ENCODE data around the gene GNAZ. TPM values are rescaled to one million over a fixed set of nuclear protein-coding genes. Genes with fewer than 3 reads are reported as not detected.
"Not testable (repeated sequence)": the region's sequence is repeated elsewhere in the genome, so short reads cannot be mapped to it uniquely, and the experiment has no call there.

Gene GNAZ
- total RNA-seq (1 to 10 TPM in 4 of 5 donors, under 1 TPM in 1; 0.70 to 1.4 (median 1.3) TPM), total RNA-seq (0.13 to 4.0 (median 0.96) reads per million in 29 experiments)
- total RNA-seq (2013): 0.96 TPM

DNA sequence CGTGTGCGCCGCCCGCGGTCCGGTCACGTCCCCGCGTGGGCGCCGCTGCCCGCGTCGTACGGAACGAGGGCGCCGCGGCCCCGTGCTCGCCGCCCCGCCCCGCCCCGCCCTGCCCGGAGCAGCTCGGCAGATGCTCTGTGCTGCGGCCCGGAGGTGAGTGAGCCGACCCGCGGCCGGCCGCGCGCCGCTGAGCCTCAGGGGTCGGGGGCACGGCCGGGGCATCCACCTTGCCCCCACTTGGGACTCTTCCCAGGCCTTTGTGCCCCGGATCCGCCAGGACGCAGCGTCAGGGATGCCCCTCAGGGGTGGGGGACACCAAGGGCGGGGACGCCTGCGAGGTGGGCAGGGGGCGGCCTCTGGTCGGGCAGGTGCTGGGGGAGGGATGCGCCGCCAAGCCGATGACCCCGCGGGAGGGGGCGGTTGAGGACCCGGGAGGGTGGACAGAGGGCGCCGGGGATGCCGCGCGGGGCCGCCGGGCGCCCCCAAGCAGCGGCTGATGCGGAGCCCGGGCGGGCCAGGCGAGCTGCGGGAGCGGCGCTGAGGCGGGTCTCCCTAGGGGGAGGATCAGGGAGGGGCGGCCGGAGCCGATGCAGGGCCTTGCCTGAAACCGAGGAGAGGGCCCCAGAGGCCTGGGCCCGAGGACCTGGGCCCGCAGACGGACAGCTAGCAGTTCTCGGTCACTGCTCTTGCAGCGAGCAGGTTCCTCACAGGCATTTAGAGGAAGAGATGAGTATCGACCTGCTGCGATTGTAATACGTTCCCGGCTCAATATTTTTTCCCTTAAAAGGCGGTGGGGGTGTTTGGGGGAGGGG, at the start of gene GNAZ:
TSS of gene GNAZ (plus strand) at position 102 of the 812 bp plus-strand sequence. CDS start 25,177 bp downstream, outside the sequence.
- Histone ChIP-seq H3K9me3 (no peaks in the 10 kb centered on the region), H3K27me3 (replicated peaks in 1 of 2; ENCODE audit: control insufficient read depth in 2 of 2, extremely low read depth in 1 of 2, insufficient read depth in 2 of 2, low read length in 1 of 2) (peaks cover 3 to 44% of the 10 kb centered on the region in 2 experiments), H3K36me3 (ENCODE audit: control insufficient read depth in 2 of 2, extremely low read depth in 1 of 2, insufficient read depth in 1 of 2, low read length in 1 of 2) (no peaks in the 10 kb centered on the region), H3K4me1 (ENCODE audit: control insufficient read depth in 1 of 2, extremely low read depth in 1 of 2, insufficient read depth in 2 of 2, low read length in 2 of 2) (peaks cover 0 to 17% of the 10 kb centered on the region in 2 experiments), H3K27ac (ENCODE audit: low read length) (peak within 1 kb of the TSS; percentile 16), H3K4me3 (ENCODE audit: control insufficient read depth in 1 of 2, extremely low read depth in 1 of 2, low read length in 1 of 2) (peak within 1 kb of the TSS; percentile 46 to 53)
- DNase-seq (peak in 13 of 35 experiments; percentile 9 to 30 (median 12)), ATAC-seq (replicated peaks in 1 of 4) (peak; percentile 47 to 66 (median 58))
- Mint-ChIP-seq H3K36me3 (no peaks in the 10 kb centered on the region), H3K4me1 (peaks cover 15 to 32% (median 21%) of the 10 kb centered on the region in 3 donors), H3K27me3 (peaks cover 4 to 7% of the 10 kb centered on the region in 2 donors), H3K27ac (peak within 1 kb of the TSS in 1 of 2 donors; percentile 69), H3K9me3 (no peaks in the 10 kb centered on the region), H3K4me3 (peak within 1 kb of the TSS; percentile 81 to 84 (median 82))
- WGBS (ENCODE audit: insufficient coverage): under 1% methylated on average over 70 of the region's 87 CpGs
- POLR2A ChIA-PET: interaction anchor here (0.5 to 1.0 kb wide), 3 partner anchors 71 to 678 kb away, joined by 4 to 14 read pairs (median 6); partner anchors contain the start of gene RSPH14 (in 1 of the 2)
- CTCF ChIA-PET: interaction anchor here (0.6 to 1.0 kb wide), 4 partner anchors 45 to 200 kb away, joined by 4 to 7 read pairs (median 4); partner anchors contain the start of gene RSPH14 (in 1 of the 2)

DNA sequence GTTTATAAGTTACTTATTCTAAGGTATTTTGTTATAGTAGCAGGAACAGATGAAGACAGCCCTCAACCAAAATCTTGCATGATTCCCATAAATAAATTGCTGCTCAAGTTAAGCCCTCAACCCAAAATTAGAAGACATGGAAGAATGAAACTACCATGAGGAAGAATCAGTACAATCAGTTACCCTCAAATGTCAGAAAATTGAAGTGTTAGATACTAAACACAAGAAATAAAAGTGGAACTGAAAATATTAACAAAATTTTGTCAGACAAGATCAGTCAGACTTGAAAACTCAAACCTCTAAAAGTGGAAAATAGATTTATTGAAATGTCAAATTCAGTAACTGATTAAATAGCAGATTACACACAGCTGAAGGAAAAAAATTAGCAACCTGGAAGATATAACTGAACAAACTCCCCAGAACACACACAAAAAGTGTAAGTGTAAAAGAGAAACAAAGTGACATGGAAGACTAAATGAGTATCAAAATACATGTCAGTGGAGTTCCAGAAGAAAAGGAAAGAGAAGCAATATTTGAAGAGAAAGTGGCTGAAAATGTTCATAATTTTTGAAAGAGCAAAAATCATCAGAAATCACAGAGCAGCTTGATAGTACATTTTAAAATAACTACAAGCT, 49.5 kb upstream of the GNAZ start:
- H3K27me3 Mint-ChIP-seq: peaks cover 1 to 11% of the 10 kb centered on the region in 2 donors
- Histone ChIP-seq H3K27ac (ENCODE audit: low read length) (no peak overlapping the region), H3K9me3 (no peaks in the 10 kb centered on the region)

DNA sequence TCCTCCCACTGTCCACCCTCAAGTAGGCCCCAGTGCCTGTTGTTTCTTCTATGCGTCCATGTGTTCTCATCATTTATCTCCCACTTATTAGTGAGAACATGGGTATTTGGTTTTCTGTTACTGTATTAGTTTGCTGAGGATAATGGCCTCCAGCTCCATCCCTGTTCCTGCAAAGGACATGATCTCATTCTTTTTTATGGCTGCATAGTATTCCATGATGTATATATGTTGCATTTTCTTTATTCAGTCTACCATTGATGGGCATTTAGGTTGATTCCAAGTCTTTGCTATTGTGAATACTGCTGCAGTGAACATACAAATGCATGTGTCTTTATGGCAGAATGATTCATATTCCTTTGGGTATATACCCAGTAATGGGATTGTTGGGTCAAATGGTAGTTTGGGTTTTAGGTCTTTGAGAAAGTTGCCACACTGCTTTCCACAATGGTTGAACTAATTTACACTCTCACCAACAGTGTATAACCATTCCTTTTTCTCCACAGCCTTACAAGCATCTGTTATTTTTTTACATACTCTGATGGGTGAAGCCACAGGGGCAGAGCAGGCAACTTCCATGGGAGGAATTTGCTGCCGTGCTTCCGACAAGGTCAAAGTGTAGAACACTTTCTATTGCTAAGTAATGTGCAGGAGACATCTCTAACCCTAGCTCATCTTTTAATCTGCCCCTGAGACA, 48.5 kb upstream of the GNAZ start:
- H3K4me3 Mint-ChIP-seq; H3K9me3 ChIP-seq; H3K36me3 Mint-ChIP-seq; H3K4me3 ChIP-seq (ENCODE audit: control insufficient read depth in 1 of 2, extremely low read depth in 1 of 2, low read length in 1 of 2); H3K4me1 Mint-ChIP-seq; H3K27me3 Mint-ChIP-seq; POLR2A ChIA-PET; H3K27ac Mint-ChIP-seq; DNase-seq; H3K36me3 ChIP-seq (ENCODE audit: control insufficient read depth in 2 of 2, extremely low read depth in 1 of 2, insufficient read depth in 1 of 2, low read length in 1 of 2); H3K9me3 Mint-ChIP-seq; H3K27ac ChIP-seq (ENCODE audit: low read length); H3K4me1 ChIP-seq (ENCODE audit: control insufficient read depth in 1 of 2, extremely low read depth in 1 of 2, insufficient read depth in 2 of 2, low read length in 2 of 2); ATAC-seq (replicated peaks in 1 of 4); CTCF ChIA-PET: not testable (repeated sequence)
- H3K27me3 ChIP-seq (replicated peaks in 1 of 2; ENCODE audit: control insufficient read depth in 2 of 2, extremely low read depth in 1 of 2, insufficient read depth in 2 of 2, low read length in 1 of 2): peaks cover 0 to 10% of the 10 kb centered on the region in 2 experiments
- 100% methylated on average over 1 of the region's 3 CpGs for WGBS (ENCODE audit: insufficient coverage)

More for the DNA sequence above, 49.5 kb upstream of the GNAZ start:
- Mint-ChIP-seq H3K4me3 (no peak overlapping the region), H3K27ac (no peak overlapping the region), H3K9me3 (peaks cover 3 to 7% (median 6%) of the 10 kb centered on the region in 3 donors), H3K36me3 (no peaks in the 10 kb centered on the region), H3K4me1 (peaks cover 0 to 2% (median 0%) of the 10 kb centered on the region in 3 donors)
- ChIA-PET POLR2A (no interaction called here), CTCF (interaction anchor here in 1 of 2 donors (0.6 kb wide), 1 partner anchor 15 kb away, joined by 3 read pairs; no protein-coding TSS in a partner anchor)
- DNase-seq (no peak), ATAC-seq (replicated peaks in 1 of 4) (no peak)
- no peaks in the 10 kb centered on the region for H3K36me3 ChIP-seq (ENCODE audit: control insufficient read depth in 2 of 2, extremely low read depth in 1 of 2, insufficient read depth in 1 of 2, low read length in 1 of 2)
- peaks cover 0 to 11% of the 10 kb centered on the region in 2 experiments for H3K27me3 ChIP-seq (replicated peaks in 1 of 2; ENCODE audit: control insufficient read depth in 2 of 2, extremely low read depth in 1 of 2, insufficient read depth in 2 of 2, low read length in 1 of 2)
- H3K4me3 ChIP-seq (ENCODE audit: control insufficient read depth in 1 of 2, extremely low read depth in 1 of 2, low read length in 1 of 2): no peak overlapping the region
- no peaks in the 10 kb centered on the region for H3K4me1 ChIP-seq (ENCODE audit: control insufficient read depth in 1 of 2, extremely low read depth in 1 of 2, insufficient read depth in 2 of 2, low read length in 2 of 2)

DNA sequence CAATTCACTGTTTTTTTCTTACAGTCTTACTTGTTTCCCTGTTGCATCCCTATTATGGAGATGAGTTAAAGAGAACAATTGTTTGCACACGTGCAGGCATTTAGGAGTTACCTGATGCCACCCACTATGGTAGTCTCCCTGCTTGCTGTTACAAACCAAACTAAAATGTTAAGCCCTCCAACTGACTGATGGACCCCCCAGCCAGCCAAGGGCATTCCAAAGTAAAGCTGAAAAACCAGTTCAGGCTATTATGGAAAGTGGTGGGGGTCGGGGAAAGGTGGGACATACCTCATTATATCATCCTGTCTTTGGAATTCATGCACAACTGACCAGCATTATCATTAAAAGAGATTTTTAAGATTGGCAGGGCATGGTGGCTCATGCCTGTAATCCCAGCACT, 47.0 kb upstream of the GNAZ start:
- H3K9me3 Mint-ChIP-seq: peaks cover 3 to 7% (median 6%) of the 10 kb centered on the region in 3 donors
- Histone ChIP-seq H3K36me3 (ENCODE audit: control insufficient read depth in 2 of 2, extremely low read depth in 1 of 2, insufficient read depth in 1 of 2, low read length in 1 of 2) (no peaks in the 10 kb centered on the region), H3K27me3 (replicated peaks in 1 of 2; ENCODE audit: control insufficient read depth in 2 of 2, extremely low read depth in 1 of 2, insufficient read depth in 2 of 2, low read length in 1 of 2) (peaks cover 0 to 9% of the 10 kb centered on the region in 2 experiments), H3K4me1 (ENCODE audit: control insufficient read depth in 1 of 2, extremely low read depth in 1 of 2, insufficient read depth in 2 of 2, low read length in 2 of 2) (no peaks in the 10 kb centered on the region), H3K4me3 (ENCODE audit: control insufficient read depth in 1 of 2, extremely low read depth in 1 of 2, low read length in 1 of 2) (no peak overlapping the region), H3K9me3 (no peaks in the 10 kb centered on the region), H3K27ac (ENCODE audit: low read length) (no peak overlapping the region)
- ChIA-PET POLR2A (interaction anchor here in 1 of 2 donors (0.6 kb wide), 1 partner anchor 1287 kb away, joined by 3 read pairs; the partner anchor contains the start of gene YPEL1), CTCF (interaction anchor here in 1 of 2 donors (0.6 kb wide), 1 partner anchor 529 kb away, joined by 3 read pairs; no protein-coding TSS in a partner anchor)
- no peaks in the 10 kb centered on the region for H3K4me1 Mint-ChIP-seq
- DNase-seq: no peak
- no peak overlapping the region for H3K27ac Mint-ChIP-seq
- WGBS (ENCODE audit: insufficient coverage): no CpG with 5 or more reads among the region's 2 CpGs
- no peak overlapping the region for H3K4me3 Mint-ChIP-seq
- no peaks in the 10 kb centered on the region for H3K36me3 Mint-ChIP-seq
- H3K27me3 Mint-ChIP-seq: peaks cover 0 to 5% of the 10 kb centered on the region in 2 donors
- ATAC-seq (replicated peaks in 1 of 4): no peak

DNA sequence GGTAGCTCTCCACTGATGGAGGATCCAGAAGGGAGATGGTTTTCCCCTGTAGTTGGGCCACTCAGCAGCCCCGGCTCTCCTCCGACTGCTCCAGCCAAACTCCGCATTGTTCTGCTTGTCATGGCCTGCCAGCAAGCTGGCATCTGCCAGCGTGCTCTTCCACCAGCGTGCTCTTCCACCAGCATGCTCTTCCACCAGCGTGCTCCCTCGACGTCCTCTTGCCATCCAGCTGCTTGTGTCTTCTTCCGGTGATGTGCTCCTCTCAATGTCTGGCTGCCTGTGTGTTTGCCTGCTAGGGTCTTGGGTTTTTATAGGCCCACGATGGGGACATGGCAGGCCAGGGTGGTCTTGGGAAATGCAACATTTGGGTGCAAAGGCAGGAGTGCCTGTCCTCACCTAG, 43.5 kb upstream of the GNAZ start:
- 96% methylated on average over 9 of the region's 10 CpGs for WGBS (ENCODE audit: insufficient coverage)
- Mint-ChIP-seq H3K27ac (peak overlapping the region in 1 of 2 donors; percentile 2), H3K4me1 (no peaks in the 10 kb centered on the region), H3K9me3 (peaks cover 0 to under 1% (median under 1%) of the 10 kb centered on the region in 3 donors), H3K36me3 (no peaks in the 10 kb centered on the region), H3K4me3 (no peak overlapping the region), H3K27me3 (peaks cover 0 to 5% of the 10 kb centered on the region in 2 donors)
- ATAC-seq (replicated peaks in 1 of 4) (no peak), DNase-seq (no peak)
- H3K27me3 ChIP-seq (replicated peaks in 1 of 2; ENCODE audit: control insufficient read depth in 2 of 2, extremely low read depth in 1 of 2, insufficient read depth in 2 of 2, low read length in 1 of 2): peaks cover 0 to 12% of the 10 kb centered on the region in 2 experiments
- CTCF ChIA-PET: no interaction called here
- no peaks in the 10 kb centered on the region for H3K36me3 ChIP-seq (ENCODE audit: control insufficient read depth in 2 of 2, extremely low read depth in 1 of 2, insufficient read depth in 1 of 2, low read length in 1 of 2)
- no peaks in the 10 kb centered on the region for H3K4me1 ChIP-seq (ENCODE audit: control insufficient read depth in 1 of 2, extremely low read depth in 1 of 2, insufficient read depth in 2 of 2, low read length in 2 of 2)
- H3K4me3 ChIP-seq (ENCODE audit: control insufficient read depth in 1 of 2, extremely low read depth in 1 of 2, low read length in 1 of 2): no peak overlapping the region
- H3K9me3 ChIP-seq: no peaks in the 10 kb centered on the region
- POLR2A ChIA-PET: no interaction called here
- no peak overlapping the region for H3K27ac ChIP-seq (ENCODE audit: low read length)

DNA sequence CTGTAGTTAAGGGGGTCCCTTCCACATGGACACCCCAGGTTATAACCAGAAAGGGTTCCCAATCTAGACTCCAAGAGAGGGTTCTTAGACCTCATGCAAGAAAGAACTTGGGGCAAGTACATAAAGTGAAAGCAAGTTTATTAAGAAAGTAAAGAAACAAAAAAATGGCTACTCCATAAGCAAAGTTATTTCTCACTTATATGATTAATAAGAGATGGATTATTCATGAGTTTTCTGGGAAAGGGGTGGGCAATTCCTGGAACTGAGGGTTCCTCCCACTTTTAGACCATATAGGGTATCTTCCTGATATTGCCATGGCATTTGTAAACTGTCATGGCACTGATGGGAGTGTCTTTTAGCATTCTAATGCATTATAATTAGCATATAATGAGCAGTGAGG, 42.5 kb upstream of the GNAZ start:
- H3K4me3 ChIP-seq (ENCODE audit: control insufficient read depth in 1 of 2, extremely low read depth in 1 of 2, low read length in 1 of 2); H3K27ac ChIP-seq (ENCODE audit: low read length); H3K4me1 ChIP-seq (ENCODE audit: control insufficient read depth in 1 of 2, extremely low read depth in 1 of 2, insufficient read depth in 2 of 2, low read length in 2 of 2); POLR2A ChIA-PET; H3K4me1 Mint-ChIP-seq; H3K36me3 Mint-ChIP-seq; ATAC-seq (replicated peaks in 1 of 4); DNase-seq; H3K9me3 ChIP-seq; H3K27ac Mint-ChIP-seq; H3K9me3 Mint-ChIP-seq; CTCF ChIA-PET; H3K27me3 ChIP-seq (replicated peaks in 1 of 2; ENCODE audit: control insufficient read depth in 2 of 2, extremely low read depth in 1 of 2, insufficient read depth in 2 of 2, low read length in 1 of 2); H3K4me3 Mint-ChIP-seq; H3K27me3 Mint-ChIP-seq; H3K36me3 ChIP-seq (ENCODE audit: control insufficient read depth in 2 of 2, extremely low read depth in 1 of 2, insufficient read depth in 1 of 2, low read length in 1 of 2): not testable (repeated sequence)
